ENCODE measurements around the gene ERGIC1.

The ERGIC1 gene

DNA sequence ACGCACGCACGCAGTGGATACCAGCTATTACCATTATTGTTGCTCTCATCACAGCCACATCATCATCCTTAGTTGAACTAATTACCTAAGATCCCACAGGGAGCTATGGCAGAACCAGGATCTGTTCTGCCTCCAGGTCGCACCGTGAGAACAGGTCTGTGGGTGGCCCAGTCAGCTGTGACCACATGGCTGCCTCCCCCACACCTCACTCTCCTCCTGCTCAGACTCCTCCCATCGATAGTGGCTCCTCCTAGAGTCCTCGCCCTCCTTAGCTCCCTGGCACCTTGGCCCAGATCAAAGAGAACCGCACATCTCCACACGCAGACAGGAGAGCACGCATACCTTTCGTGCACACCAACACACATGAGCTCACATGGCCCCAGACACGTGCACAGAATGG lies 92.7 kb downstream of the ERGIC1 start:
- no peak for DNase-seq

DNA sequence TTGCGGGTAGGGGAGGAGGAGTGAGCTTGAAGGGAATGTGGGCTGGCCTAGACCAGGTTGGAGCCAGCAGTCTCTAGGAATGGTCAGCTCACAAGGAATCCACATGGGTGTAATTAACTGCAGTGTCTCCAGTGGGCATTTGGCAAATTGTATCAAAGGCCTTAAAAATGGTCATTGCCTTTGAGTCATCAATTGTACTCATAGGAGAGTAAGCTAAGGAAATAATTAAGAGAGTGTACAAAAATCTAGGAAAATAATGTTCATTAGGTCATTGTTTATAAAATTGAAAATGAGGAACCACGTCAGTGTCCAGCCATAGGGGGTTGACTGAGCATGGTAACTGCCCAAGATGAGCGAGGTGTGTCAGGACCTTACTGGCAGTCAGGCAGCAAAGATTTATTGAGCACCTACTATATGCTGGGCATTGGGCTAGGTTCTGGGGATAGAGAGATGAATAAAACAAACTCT lies 95.4 kb downstream of the ERGIC1 start:
- DNase-seq = peak; percentile 87

DNA sequence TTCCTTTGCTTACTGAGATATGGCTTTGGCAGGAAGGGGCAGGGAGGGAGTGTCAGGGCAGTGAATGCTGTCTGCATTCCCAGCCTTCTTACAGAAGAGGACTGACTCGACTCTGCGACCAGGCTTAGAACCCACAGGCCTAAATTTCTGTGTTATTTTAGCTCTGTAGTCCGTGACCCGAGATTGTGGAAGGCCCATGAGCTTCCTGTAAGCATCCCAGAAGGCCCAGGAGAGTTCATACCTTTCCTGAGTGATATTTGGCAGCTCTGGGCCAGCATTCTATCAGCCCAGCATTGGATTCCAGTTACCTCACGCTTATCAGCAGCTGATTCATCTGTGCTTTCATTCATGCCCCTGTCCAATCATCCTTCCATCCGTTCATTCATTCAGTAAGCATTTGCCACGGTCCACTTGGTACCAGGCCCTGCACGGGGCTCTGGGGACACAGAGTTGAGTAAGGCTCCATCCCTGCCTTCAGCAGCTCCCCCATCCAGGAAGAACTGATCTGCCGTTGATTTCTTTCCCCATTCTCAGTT lies 97.0 kb downstream of the ERGIC1 start:
- DNase-seq = peak; percentile 80

DNA sequence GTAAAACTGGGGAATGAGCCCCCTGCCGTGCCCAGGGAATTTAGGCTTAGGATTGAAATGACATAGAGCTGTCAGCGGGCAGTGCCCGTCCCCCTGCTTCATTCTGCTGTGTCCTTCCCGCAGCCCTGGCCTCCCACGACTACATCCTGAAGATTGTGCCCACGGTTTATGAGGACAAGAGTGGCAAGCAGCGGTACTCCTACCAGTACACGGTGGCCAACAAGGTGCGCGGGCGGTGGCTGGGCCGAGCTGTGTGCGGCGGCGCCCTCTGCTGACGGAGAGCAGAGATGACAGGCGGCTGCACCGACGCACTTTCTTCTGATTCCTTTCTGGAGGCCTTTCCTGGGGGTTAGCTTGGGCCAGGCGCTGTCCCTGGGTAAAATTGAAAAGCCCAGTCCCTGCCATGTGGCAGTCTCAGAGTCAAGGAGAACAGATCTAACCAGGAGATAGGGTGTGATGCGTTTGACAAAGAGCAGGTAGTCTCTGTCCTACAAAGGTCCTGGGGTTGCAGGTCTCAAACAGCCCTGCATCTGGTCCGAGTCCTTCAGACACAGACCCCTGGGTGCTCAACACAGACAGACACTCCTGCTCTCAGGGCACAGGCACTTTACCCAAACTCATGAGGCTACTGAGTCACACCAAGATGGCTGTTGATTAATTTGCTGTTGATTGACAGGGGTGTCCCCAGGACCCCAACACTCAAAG lies 98.4 kb downstream of the ERGIC1 start:
- peak; percentile 54 for DNase-seq

DNA sequence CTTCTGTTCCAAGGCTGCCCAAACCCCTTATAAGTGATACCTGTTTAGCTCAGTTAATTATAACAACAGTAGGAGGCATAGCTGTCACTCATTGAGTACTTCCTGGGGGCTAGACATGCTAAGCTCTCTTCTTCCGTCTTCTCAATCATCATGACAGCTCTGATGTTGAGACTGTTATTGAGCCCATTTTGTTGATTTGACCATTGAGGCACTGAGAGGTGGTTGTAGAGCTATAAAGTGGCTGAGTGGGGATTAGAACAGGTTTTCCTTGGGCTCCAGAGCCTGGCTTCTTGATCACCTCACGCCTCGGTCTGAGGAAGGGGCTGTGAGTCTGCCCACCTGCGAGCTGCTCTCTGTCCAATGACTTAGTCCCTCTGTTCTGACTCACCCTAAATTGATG lies 99.2 kb downstream of the ERGIC1 start:
- DNase-seq = no peak

DNA sequence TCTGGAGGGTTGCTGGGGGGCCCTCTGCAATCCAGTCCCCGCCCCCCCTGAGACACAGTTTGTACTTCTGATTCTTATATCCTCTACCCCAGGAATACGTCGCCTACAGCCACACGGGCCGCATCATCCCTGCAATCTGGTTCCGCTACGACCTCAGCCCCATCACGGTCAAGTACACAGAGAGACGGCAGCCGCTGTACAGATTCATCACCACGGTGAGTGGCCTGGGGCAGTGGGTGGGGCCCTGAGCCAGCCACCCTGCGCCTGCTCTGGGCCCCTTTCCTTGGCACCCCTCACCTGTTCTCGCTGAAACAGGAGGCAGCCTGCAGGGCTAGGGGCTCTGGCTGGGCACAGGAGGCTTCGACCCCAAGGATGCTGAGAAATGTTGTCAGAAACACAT lies 101.0 kb downstream of the ERGIC1 start:
- no peak for DNase-seq

DNA sequence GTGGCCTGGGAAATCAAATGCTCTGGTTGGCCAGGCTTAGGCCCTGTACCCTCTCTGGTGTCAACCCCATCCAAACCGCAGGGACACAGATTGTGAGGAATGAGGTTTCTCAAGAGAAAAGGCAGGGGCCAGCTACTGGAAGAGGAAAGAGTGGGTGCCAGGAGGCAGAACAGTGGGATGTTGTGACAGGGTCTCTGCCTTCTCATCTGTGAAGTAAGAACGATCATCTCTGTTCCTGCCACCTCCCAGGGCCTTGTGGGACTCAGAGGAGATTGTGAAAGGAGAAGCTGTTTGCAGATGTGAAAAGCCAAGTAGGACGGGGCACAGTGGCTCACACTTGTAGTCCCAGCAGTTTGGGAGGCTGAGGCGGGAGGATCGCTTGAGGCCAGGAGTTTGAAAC lies 102.3 kb downstream of the ERGIC1 start:
- DNase-seq = no peak

DNA sequence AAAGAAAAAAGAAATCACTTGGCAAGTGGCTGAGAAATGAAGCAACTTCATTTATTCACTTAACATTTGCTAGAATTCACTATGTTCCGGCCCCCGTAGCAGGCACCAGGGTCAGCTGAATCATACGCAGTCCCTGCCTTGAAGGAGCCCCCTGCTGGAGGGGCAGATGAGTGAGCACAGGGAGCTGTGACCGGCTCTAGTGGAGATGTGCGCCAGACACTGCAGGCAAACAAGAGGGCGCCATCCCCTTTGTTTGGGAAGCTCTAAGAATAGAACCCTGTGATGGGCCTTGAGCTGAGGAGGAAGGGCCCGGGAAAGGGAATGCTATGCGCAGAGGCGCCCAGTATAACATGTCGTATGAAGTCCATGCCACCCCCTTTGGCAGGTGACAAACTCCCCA lies 105.0 kb downstream of the ERGIC1 start:
- DNase-seq = peak; percentile 27

DNA sequence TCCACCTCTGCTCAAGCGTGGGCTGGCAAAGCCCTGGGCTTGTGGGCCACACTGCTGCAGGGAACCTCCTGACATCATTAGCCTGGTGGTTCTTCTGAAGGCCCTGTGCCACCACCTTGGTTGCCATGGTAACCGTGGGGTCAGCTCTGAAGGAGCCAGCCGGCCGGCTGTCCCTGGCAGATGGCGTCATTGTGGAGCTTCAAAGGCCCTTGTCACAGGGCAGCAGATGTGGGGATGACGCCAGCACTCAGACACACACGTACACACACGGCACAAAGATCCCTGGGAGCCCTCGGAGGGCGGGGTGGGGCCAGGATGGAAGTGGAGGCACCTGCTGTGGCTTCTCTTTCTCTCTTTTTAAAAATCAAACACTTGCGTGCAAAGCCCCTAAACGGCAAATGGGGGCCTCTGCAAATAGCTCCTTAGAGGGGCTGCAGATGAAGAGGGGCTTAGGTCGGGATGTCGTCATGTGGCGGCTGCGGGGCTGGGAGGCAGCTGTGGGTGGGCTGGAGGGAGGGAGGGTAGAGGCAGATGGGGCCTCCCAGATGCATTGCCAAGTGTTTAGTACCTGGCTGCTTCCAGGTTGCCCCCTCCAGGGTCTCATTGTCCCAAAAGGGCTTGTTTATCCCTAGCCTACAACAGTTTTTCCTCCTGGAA lies 105.7 kb downstream of the ERGIC1 start:
- DNase-seq = no peak

DNA sequence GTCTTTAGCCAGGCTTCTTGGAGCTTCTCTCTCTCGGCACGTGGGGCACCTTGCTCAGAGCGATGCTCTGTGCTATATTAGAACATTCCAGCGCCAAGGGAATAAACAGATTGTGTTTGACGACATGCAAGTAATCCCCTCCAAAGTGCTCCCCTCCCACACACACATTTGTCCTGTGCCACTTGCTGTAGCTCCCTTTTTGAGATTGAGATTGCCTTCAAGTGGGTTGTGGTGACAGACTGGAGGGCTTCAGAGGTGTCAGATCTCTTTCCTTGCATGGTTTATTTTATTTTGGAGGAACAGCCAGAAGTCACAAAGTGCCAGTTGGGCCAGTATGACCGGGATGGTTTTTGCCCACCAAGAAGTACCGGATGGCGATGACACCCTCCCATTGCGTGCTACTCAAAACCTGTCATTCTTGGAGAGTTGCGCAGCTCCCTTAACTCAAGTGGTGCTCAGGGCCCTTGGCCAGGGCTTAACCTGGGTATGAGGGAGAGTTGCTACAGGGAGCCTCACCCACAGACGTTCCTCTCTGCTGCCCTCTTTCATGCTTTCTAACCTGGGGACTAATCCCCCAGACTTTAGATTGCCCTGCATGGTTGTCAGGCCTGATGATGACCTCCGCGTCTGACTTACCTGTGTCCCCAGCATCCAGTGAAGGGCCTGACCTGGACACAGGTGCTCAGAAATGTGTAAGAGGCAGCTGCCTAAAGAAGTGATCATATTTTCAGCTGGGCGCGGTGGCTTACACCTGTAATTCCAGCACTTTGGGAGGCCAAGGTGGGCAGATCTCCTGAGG lies 106.4 kb downstream of the ERGIC1 start:
- DNase-seq = no peak

DNA sequence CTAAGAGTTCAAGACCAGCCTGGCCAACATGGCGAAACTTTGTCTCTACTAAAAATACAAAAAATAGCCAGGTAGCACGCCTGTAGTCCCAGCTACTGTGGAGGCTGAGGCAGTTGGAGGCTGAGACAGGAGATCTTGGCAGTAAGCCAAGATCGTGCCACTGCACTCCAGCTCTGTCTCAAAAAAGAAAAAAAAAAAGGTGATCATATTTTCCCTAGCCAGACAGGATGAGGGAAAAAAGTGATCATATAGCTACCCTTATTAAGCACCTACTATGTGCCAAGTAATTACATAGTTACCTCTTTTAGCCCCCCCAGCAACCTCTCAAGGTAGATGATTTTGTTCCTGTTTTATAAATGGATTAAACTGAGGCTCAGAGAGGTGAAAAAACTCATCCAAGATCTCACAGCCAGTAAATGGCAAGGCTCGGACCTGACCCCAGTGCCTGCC lies 107.0 kb downstream of the ERGIC1 start:
- no peak for DNase-seq

DNA sequence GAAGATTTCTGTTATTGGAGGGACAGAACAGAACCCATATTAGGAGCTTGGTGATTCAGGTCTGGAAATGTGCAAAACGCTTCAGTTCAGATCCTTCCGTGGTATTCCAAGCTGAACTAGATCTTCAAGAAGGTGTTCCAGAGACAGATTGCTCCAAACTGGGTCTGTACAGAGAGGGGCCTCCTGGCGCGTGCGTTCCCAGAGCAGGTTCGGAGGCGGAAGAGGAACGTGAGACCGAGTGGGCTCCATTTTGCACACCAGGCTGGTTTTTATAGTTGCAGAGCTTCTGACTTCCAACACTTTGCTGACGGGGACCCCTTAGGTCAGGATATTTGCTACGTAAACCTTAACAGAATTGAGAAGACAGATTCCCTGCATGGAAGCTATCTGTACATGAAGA lies 108.5 kb downstream of the ERGIC1 start:
- DNase-seq = no peak

DNA sequence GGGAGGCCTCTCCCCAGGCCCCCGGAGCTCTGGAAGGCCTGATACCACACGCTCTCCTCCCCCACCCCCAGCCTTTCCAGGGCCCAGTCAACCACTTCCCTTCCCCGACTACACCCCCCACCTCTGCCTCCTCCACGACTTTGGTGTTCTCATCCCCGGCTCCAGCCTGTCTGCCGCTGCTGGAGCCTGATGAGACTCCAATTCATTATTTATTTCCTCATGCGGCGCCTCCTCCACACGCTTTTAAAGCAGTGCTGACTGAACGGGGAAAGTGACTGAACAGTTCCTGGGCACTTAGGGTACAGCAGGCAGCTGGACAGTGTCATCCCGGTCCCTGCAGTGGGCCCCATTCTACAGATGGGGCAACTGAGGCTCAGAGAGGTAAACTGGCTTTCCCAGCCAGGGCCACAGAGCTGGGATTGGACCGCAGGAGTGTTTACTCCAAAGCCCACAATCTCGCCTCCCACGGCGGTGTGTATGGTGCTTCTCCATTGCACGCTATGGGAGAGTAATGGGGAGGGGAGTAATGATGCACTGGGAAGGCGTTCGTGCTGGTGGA lies 109.3 kb downstream of the ERGIC1 start:
- no peak for DNase-seq

DNA sequence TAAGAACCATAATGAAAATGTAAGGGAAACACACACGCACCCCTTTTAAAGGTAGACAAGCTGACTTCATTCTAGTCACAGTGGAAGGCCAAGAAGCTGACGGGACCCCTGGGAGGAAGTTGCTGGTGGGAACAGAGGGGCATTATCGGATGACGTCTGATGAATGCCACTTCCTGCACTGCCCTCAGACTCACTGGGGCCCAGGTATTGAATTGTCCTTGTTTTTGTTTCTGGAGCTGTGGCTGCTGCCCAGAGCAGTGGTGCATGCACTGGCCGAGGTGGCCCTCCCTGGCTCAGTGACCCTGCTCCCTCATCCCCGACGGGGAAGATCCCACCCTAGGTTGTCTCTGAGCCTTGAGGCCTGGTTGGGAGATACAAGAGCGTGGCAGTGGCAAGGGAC lies 109.9 kb downstream of the ERGIC1 start:
- no peak for DNase-seq

DNA sequence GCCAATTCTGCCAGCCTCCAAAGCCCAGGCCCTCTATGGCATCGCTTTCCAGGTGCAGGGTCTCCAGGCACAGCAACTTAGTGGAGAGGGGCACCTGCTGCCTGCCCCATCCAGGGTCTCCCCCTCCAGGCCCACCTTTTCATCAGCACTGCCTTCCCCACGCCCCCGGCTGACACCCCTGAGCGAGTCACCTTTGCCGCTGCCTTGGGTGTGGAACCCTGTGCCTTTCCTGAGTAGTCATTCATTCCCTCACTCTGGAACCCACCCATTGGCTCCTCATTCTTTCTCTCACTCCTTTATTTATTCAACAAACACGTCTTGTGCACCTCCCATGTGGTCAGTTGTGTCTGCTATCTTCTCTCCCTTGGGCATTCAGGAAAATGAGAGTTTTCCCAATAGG lies 110.7 kb downstream of the ERGIC1 start:
- DNase-seq = no peak

DNA sequence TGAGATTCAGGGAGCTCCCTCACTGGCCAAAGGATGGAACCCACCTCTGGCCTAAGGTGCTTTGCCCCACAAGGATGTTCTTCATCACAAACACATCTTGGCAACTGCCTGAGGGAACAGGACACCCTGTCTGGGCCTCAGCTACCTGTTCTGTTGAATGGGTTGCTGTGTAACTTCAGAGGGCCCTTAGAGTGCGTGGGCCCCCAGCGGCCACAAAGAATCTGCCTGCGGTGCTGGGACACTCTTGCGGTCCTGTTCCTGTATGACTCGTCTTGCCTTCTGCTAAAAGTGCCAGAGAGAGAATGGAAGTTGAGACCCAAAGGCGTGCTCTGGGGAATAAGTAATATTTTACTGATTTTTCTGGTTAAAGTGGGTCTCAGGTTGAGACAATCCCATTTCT lies 111.1 kb downstream of the ERGIC1 start:
- DNase-seq = no peak

DNA sequence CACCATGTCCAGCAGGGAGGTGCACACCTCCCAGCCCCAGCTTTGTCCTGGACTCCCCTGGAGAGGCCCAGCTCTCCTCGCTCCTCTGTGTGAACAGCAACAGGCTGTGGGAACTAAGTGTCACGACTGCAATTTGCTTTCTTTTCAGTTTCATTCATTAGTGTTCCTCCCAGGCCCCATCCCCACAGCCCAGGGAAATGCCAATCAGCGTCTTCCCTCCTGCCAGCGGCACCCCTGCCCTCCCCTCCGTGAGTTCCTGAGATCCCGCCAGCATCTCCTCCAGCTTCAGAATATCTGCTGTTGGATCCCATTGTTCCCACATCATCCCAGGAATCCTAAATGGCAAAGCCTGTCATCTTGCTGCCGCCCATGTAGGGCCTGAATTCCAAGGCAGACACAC lies 112.1 kb downstream of the ERGIC1 start:
- no peak for DNase-seq

DNA sequence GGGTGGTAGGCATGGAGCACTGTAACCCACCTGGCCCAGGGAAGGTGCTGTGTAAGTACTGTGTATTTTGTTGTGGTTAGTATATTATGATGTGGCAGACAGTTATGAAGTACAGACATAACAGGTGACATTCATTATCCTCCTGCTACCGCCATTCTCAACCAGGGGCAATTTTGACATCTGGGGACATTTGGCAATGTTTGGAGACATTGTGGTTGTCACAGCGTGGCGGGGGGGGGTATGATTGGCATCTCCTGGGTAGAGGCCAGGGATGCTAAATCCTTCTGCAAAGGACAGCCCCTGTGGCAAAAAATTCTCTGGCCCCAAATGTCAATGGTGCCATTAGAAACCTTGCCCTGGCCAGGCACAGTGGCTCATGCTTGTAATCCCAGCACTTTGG lies 115.4 kb downstream of the ERGIC1 start:
- no peak for DNase-seq

DNA sequence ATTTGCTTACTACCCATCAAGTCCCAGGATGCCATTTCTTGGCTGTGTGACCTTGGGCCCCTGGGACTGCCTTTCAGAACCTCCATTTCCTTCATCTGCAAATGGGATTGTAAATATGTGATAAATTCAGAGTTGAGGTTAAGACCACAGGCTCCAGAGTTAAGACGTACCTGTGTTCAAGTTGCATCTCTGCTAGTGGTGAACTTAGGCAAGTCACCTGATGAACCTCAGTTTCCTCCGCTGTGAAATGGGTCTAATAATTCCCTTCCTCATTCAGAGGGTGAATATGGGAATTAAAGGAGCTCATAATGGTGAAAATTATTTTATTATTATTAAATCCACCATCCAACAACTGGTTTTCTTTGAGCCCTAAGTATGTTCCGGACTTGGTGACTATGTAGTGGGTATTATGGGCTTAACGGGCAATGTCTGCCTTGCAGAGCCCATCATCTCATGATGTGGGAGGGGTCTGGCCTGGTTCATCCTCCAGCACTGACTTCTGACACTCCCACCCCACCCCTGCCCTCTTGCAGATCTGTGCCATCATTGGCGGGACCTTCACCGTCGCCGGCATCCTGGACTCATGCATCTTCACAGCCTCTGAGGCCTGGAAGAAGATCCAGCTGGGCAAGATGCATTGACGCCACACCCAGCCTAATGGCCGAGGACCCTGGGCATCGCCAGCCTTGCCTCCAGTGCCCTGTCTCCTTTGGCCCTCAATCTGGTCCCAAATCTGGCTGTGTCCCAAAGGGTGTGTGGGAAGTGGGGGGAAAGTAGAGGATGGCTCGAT lies 116.3 kb downstream of the ERGIC1 start:
- DNase-seq = no peak

DNA sequence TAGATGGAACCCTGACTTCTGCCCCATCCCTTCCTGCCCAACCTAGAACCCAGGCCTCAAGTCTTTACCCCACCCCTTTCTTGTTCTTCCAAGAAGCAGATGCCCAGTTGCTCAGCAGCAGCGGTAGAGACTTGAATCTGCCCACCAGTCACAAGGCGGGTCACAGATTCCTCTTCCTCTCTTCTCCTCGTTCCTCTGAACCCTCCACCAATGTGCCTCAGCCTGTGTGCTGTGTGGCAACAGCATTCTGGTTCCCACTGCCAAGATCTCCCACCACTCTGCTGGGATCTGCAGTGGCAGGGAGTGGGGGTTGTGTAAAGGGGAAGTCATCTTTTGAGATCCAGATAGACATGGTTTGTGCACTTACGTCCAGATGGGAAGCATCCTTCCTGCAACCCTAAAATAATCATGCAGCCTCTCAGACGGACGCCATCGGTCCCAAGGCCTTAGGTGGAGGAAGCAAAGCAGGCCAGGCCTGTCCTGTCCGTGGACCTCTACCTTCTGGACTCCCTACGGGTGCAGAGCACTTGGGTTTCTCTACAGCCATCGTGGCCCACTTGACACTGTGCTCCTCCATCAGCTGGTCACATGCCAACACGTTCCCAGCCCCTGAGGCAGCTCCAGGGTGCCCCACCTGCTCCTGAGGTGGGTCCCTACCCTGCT lies 117.5 kb downstream of the ERGIC1 start:
- DNase-seq = no peak

DNA sequence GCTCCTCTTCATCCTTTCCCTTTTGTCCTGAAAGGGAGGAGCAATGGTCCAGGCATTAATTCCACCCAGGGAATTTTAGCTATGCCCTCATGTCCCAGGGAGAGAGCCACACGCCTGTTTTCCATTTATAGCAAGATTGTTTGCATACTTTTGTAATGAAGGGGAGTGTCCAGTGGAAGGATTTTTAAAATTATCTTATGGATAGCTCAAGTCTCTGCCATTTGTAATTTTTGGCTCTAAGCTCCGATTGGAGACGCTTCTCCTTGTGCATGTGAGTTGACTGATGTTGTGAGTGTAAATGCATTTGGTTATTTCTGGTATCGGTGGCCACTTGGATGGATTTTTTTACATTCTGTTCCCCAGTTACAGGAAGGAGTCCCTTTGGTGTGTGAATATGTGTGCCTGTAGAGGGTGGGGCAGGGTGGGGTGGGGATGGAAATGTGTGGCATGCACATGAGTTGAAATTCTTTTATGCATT lies 118.0 kb downstream of the ERGIC1 start:
- DNase-seq = peak; percentile 44

Data from HCEC 1CT (cell line).